ENCODE measurements around the gene NF2. TPM values are rescaled to one million over a fixed set of nuclear protein-coding genes. Genes with fewer than 3 reads are reported as not detected.

NF2 gene
- total RNA-seq, 3 donors from 2014 or later (not counting 1 experiment from before 2014, with no cell fraction given): 32.4 to 43.8 (median 39.6) TPM

GRCh38 chr22:29663180-29663821 is 59.9 kb downstream of the NF2 start:
- peaks cover 52% of the 10 kb centered on the region for H3K36me3 ChIP-seq (ENCODE audit: control insufficient read depth, insufficient read depth, low read length)
- H3K4me3 ChIP-seq (ENCODE audit: low read length): no peak overlapping the region
- no peaks in the 10 kb centered on the region for H3K4me1 ChIP-seq (ENCODE audit: control insufficient read depth, insufficient read depth, low read length)
- Mint-ChIP-seq H3K4me3 (no peak overlapping the region), H3K9me3 (no peaks in the 10 kb centered on the region), H3K36me3 (peaks cover 5% of the 10 kb centered on the region), H3K4me1 (peaks cover 4 to 9% of the 10 kb centered on the region in 2 donors), H3K27me3 (ENCODE audit: low read depth in 2 of 2) (no peaks in the 10 kb centered on the region), H3K27ac (no peak overlapping the region)
- DNase-seq: no peak
- 89% methylated on average over 7 of the region's 8 CpGs for WGBS (ENCODE audit: insufficient coverage)
- ATAC-seq: no peak
- H3K27me3 ChIP-seq (ENCODE audit: control insufficient read depth, insufficient read depth, low read length): no peaks in the 10 kb centered on the region
- no peak for TF ChIP-seq CTCF (IDR thresholded peaks at IDR 0.05)
- intact Hi-C loops (cut with micrococcal nuclease): no loop called here
- no peaks in the 10 kb centered on the region for H3K9me3 ChIP-seq (ENCODE audit: control insufficient read depth, insufficient read depth, low read length)
- no peak overlapping the region for H3K27ac ChIP-seq (ENCODE audit: low read length)

DNA sequence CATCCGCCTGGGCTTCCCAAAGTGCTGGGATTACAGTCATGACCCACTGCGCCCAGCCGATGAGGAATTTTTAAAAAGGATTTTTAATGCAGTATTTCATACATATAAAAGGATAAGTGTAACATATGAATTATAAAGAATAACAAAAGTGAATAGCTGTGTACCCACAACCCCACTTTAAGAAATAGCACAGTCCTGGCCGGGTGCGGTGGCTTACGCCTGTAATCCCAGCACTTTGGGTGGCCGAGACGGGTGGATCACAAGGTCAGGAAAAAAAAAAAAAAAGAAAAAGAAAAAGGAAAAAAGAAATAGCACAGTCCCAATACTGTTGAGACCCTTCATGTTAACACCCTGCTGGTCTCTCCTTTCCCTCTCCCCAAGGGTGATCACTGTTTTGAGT is 62.1 kb downstream of the NF2 start:
- WGBS (ENCODE audit: insufficient coverage): 100% methylated on average over 1 of the region's 8 CpGs
- TF ChIP-seq CTCF (IDR thresholded peaks at IDR 0.05): no peak
- H3K27me3 ChIP-seq (ENCODE audit: control insufficient read depth, insufficient read depth, low read length): no peaks in the 10 kb centered on the region
- no peaks in the 10 kb centered on the region for H3K9me3 ChIP-seq (ENCODE audit: control insufficient read depth, insufficient read depth, low read length)
- peaks cover 59% of the 10 kb centered on the region for H3K36me3 ChIP-seq (ENCODE audit: control insufficient read depth, insufficient read depth, low read length)
- ATAC-seq (no peak), DNase-seq (no peak)
- H3K9me3 Mint-ChIP-seq: no peaks in the 10 kb centered on the region
- H3K4me3 Mint-ChIP-seq: no peak overlapping the region
- H3K27ac Mint-ChIP-seq: no peak overlapping the region
- H3K27ac ChIP-seq (ENCODE audit: low read length): no peak overlapping the region
- intact Hi-C loops (cut with micrococcal nuclease): no loop called here
- H3K4me1 Mint-ChIP-seq: no peaks in the 10 kb centered on the region
- H3K36me3 Mint-ChIP-seq: peaks cover 14% of the 10 kb centered on the region
- no peaks in the 10 kb centered on the region for H3K4me1 ChIP-seq (ENCODE audit: control insufficient read depth, insufficient read depth, low read length)
- no peak overlapping the region for H3K4me3 ChIP-seq (ENCODE audit: low read length)
- H3K27me3 Mint-ChIP-seq (ENCODE audit: low read depth in 2 of 2): no peaks in the 10 kb centered on the region

GRCh38 chr22:29668673-29669072 is 65.2 kb downstream of the NF2 start:
- 97% methylated on average over 4 of the region's 4 CpGs for WGBS (ENCODE audit: insufficient coverage)
- no peak for DNase-seq
- H3K36me3 ChIP-seq (ENCODE audit: control insufficient read depth, insufficient read depth, low read length): peaks cover 53% of the 10 kb centered on the region
- no peak overlapping the region for H3K4me3 ChIP-seq (ENCODE audit: low read length)
- Mint-ChIP-seq H3K27ac (no peak overlapping the region), H3K27me3 (ENCODE audit: low read depth in 2 of 2) (no peaks in the 10 kb centered on the region), H3K36me3 (peaks cover 14% of the 10 kb centered on the region), H3K4me1 (no peaks in the 10 kb centered on the region), H3K9me3 (no peaks in the 10 kb centered on the region), H3K4me3 (no peak overlapping the region)
- ATAC-seq: no peak
- no peaks in the 10 kb centered on the region for H3K4me1 ChIP-seq (ENCODE audit: control insufficient read depth, insufficient read depth, low read length)
- intact Hi-C loops (cut with micrococcal nuclease): no loop called here
- H3K9me3 ChIP-seq (ENCODE audit: control insufficient read depth, insufficient read depth, low read length): no peaks in the 10 kb centered on the region
- H3K27ac ChIP-seq (ENCODE audit: low read length): no peak overlapping the region
- no peaks in the 10 kb centered on the region for H3K27me3 ChIP-seq (ENCODE audit: control insufficient read depth, insufficient read depth, low read length)
- no peak for TF ChIP-seq CTCF (IDR thresholded peaks at IDR 0.05)

DNA sequence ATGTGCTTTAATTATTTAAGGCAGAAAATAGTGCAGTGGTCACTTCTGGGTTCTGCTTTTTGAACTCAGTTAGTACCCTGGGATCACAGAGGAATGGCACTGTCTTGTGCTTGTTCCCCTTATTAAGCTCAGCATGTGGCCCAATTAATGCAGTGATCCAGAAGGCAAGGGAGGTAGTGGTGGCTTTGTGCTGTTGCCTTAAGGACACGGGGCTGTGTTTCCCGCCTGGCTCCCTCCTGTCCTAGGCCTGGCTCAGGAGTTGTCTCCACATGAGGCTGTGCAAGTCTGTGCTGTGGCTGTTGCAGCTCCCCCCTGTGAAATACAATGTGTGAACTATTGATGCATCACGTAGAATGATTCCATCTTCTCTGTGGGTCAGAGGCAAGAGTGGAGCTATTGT is 67.2 kb downstream of the NF2 start:
- Mint-ChIP-seq H3K4me3 (no peak overlapping the region), H3K36me3 (peaks cover 14% of the 10 kb centered on the region), H3K9me3 (no peaks in the 10 kb centered on the region), H3K27me3 (ENCODE audit: low read depth in 2 of 2) (no peaks in the 10 kb centered on the region), H3K4me1 (no peaks in the 10 kb centered on the region), H3K27ac (no peak overlapping the region)
- intact Hi-C loops (cut with micrococcal nuclease): no loop called here
- H3K27ac ChIP-seq (ENCODE audit: low read length): no peak overlapping the region
- peaks cover 61% of the 10 kb centered on the region for H3K36me3 ChIP-seq (ENCODE audit: control insufficient read depth, insufficient read depth, low read length)
- H3K9me3 ChIP-seq (ENCODE audit: control insufficient read depth, insufficient read depth, low read length): no peaks in the 10 kb centered on the region
- DNase-seq: no peak
- no peaks in the 10 kb centered on the region for H3K27me3 ChIP-seq (ENCODE audit: control insufficient read depth, insufficient read depth, low read length)
- 96% methylated on average over 3 of the region's 3 CpGs for WGBS (ENCODE audit: insufficient coverage)
- H3K4me3 ChIP-seq (ENCODE audit: low read length): no peak overlapping the region
- TF ChIP-seq CTCF (IDR thresholded peaks at IDR 0.05): no peak
- ATAC-seq: no peak
- H3K4me1 ChIP-seq (ENCODE audit: control insufficient read depth, insufficient read depth, low read length): no peaks in the 10 kb centered on the region

All from natural killer cell (primary cell).